Epithelial cell of umbilical artery (primary cell): ENCODE results near the gene MBL2. TPM values are rescaled to one million over a fixed set of nuclear protein-coding genes. Genes with fewer than 3 reads are reported as not detected.

ENCODE experiments used
- total RNA-seq: library from RNA; depleted of rRNA; stranded (reverse); fragments of >200 nt; gene quantifications from 2 replicates; pipeline ENCODE4 v1.2.3, GENCODE V29; 2014

Gene MBL2
- not detected in 2 replicates for total RNA-seq

GRCh38 chr10:52772623-52773022 is at the start of gene MBL2:
MBL2 (minus strand) TSS chr10:52772784; CDS start chr10:52771635, 1,149 bp downstream.

